ENCODE results near the gene CACNA2D2. TPM values are rescaled to one million over a fixed set of nuclear protein-coding genes. Genes with fewer than 3 reads are reported as not detected.

The CACNA2D2 gene
- total and polyA plus RNA-seq, 11 donors: 0.49 to 3.6 (median 1.5) TPM

- Histone ChIP-seq H3K9me3 (no peaks in the 10 kb centered on the region), H3K27ac (no peak overlapping the region), H3K27me3 (no peaks in the 10 kb centered on the region), H3K4me3 (no peak overlapping the region), H3K36me3 (no peaks in the 10 kb centered on the region), H3K4me1 (no peaks in the 10 kb centered on the region)
- WGBS, 4 donors: 80 to 90% (median 82%) methylated on average over 11 of the region's 11 CpGs
- no peak for ATAC-seq
- TF ChIP-seq POLR2A (IDR thresholded peaks at IDR 0.05) (no peak), CTCF (IDR thresholded peaks at IDR 0.05) (no peak)
- no peak for DNase-seq
- intact Hi-C loops (cut with DNase I): no loop called here
These were observed 91.1 kb downstream of the CACNA2D2 start for GRCh38 chr3:50412231-50412754.

GRCh38 chr3:50411229-50411628, 92.2 kb downstream of the CACNA2D2 start:
- ATAC-seq (no peak), DNase-seq (no peak)
- intact Hi-C loops (cut with DNase I): no loop called here
- H3K36me3 ChIP-seq: no peaks in the 10 kb centered on the region
- no peak overlapping the region for H3K4me3 ChIP-seq
- no peak overlapping the region for H3K27ac ChIP-seq
- no peaks in the 10 kb centered on the region for H3K9me3 ChIP-seq
- H3K27me3 ChIP-seq: no peaks in the 10 kb centered on the region
- no peaks in the 10 kb centered on the region for H3K4me1 ChIP-seq
- TF ChIP-seq CTCF (IDR thresholded peaks at IDR 0.05) (no peak), POLR2A (IDR thresholded peaks at IDR 0.05) (no peak)
- WGBS, 4 donors: 78 to 85% (median 82%) methylated on average over 2 to 4 of the region's 4 CpGs

GRCh38 chr3:50410608-50411139, 92.8 kb downstream of the CACNA2D2 start:
- no peaks in the 10 kb centered on the region for H3K9me3 ChIP-seq
- no peak overlapping the region for H3K27ac ChIP-seq
- no peaks in the 10 kb centered on the region for H3K4me1 ChIP-seq
- intact Hi-C loops (cut with DNase I): no loop called here
- WGBS, 4 donors: 75 to 85% (median 81%) methylated on average over 2 to 3 of the region's 3 CpGs
- TF ChIP-seq CTCF (IDR thresholded peaks at IDR 0.05) (no peak), POLR2A (IDR thresholded peaks at IDR 0.05) (no peak)
- ATAC-seq: no peak
- DNase-seq: no peak
- no peaks in the 10 kb centered on the region for H3K27me3 ChIP-seq
- no peak overlapping the region for H3K4me3 ChIP-seq
- no peaks in the 10 kb centered on the region for H3K36me3 ChIP-seq

GRCh38 chr3:50410185-50410584, 93.2 kb downstream of the CACNA2D2 start:
- no peak for TF ChIP-seq CTCF (IDR thresholded peaks at IDR 0.05)
- TF ChIP-seq POLR2A (IDR thresholded peaks at IDR 0.05): no peak
- intact Hi-C loops (cut with DNase I): no loop called here
- H3K4me3 ChIP-seq: no peak overlapping the region
- DNase-seq: no peak
- H3K27me3 ChIP-seq: no peaks in the 10 kb centered on the region
- no peak overlapping the region for H3K27ac ChIP-seq
- no peaks in the 10 kb centered on the region for H3K36me3 ChIP-seq
- no peaks in the 10 kb centered on the region for H3K4me1 ChIP-seq
- ATAC-seq: no peak
- no peaks in the 10 kb centered on the region for H3K9me3 ChIP-seq
- WGBS, 4 donors: 40 to 88% (median 86%) methylated on average over 1 to 2 of the region's 2 CpGs

All from heart left ventricle (tissue), 16 donors.